ENCODE results near the gene SLFN12L.
"Not testable (repeated sequence)": the region's sequence is repeated elsewhere in the genome, so short reads cannot be mapped to it uniquely, and the experiment has no call there.

The SLFN12L gene

DNA sequence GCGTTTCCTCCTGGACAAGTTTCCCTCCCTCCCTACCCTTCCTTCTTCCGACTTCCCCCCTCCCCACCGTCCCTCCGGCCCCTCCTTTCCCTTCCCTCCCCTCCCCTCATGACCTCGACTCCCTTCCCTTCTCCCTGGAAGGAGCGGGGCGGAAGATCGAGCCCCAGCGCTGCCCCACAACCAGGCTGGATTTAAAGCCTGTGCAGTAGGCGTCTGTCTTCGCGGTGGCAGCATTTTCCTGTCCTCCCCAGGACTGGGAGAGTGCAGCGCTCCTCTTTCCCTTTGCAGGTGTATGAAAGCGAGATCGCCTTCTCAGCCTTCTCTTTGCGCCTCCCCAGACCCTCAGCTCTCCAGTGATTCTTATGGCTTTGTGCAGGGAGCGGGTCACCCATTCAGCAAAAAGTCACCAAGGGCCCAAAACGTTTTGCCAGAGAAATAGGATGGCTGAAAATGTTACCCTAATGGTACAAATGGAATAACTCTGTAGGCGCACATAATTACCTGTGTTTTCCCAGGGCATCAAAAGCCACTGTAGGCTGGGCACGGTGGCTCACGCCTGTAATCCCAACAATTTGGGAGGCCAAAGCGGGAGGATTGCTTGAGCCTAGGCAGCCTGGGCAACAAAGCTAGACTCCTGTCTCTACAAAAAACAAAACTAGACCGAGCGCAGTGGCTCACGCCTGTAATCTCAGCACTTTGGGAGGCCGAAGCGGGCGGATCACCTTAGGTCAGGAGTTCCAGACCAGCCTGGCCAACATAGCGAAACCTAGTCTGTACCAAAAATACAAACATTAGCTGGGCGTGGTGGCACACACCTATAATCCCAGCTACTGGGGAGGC lies 40.8 kb downstream of the SLFN12L start:
- DNase-seq (ENCODE audit: low read depth): no peak

- no peak for DNase-seq (ENCODE audit: low read depth)
These were observed 44.4 kb downstream of the SLFN12L start for GRCh38 chr17:35493040-35493439.

DNA sequence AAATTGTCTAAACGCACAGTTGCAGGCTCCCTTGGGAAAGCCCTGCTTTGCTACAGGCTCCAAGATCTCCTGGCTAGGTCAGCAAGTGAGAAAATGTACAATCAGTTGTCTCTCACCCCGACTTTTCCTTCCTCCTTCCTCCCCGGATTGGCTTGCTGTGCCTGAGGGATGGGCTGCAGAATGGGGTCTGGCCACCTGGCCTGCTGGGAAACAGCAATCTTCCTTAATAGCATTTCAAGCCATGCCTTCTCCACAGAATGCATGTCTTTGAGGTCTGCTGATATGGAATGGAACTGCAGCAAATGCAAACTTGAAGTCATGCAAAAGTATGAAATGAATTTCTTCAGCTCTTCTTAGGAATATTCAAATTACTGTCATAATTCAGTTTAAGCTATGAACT lies 46.1 kb downstream of the SLFN12L start:
- DNase-seq (ENCODE audit: low read depth): no peak

DNA sequence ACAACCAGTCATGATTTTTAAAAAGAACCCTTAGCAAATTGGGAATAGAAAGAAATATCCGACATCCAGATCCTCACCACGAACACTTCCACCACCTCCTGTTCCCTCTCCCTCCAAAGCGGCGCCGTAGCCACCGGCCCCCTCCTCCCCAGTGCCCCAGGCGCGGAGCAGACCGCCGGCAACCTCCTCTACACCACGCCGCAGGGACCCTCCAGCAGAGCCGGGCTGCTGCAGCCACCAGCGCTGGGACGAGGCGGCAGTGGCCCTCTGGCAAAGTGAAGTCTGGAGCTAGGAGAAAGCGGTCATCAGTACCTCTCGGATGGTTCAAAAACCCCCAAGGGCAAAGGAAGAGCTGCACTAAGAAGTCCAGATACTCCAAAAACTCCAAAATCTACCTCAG lies 47.5 kb downstream of the SLFN12L start:
- DNase-seq (ENCODE audit: low read depth): no peak

GRCh38 chr17:35488991-35489390 lies 48.5 kb downstream of the SLFN12L start:
- no peak for DNase-seq (ENCODE audit: low read depth)

- DNase-seq (ENCODE audit: low read depth): peak; percentile 52
These were observed 50.4 kb downstream of the SLFN12L start for GRCh38 chr17:35486920-35487732.

DNA sequence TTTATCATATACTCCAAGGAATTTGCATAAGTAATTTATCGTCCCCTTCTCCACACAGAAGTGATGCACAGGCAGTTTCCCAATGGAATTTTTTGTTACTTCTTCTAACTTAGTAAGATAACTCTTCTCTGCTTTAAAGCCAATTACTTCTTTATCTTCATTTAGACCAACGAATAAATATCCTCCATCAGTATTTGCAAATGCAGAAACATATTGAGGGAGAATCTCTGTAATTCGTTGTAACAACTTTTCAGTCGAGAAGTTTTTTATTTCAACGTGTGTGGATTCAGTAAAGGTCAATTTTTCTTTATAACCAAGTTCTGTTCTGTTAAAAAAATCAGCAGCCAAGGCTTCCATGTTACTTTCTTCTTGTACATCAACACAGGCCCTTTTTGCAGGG lies 58.2 kb downstream of the SLFN12L start:
- DNase-seq (ENCODE audit: low read depth): no peak

DNA sequence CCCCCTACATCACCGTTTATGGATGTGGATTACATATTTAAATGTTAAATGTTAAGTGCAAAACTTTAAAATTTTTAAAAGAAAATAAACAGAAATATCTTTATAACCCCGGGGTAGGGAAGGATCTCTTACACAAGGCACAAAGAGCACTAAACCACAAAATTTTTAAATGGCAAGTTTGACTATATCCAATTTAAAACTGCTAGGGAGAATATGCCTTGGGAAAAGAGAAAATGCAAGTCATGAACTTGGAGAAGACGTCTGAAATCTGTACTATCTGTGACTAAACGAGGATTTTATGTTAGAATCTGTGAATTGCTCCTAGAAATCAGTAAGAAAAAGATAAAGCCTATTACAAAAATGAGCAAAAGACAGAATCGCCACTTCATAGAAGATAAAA lies 60.2 kb downstream of the SLFN12L start:
- DNase-seq (ENCODE audit: low read depth): no peak

DNA sequence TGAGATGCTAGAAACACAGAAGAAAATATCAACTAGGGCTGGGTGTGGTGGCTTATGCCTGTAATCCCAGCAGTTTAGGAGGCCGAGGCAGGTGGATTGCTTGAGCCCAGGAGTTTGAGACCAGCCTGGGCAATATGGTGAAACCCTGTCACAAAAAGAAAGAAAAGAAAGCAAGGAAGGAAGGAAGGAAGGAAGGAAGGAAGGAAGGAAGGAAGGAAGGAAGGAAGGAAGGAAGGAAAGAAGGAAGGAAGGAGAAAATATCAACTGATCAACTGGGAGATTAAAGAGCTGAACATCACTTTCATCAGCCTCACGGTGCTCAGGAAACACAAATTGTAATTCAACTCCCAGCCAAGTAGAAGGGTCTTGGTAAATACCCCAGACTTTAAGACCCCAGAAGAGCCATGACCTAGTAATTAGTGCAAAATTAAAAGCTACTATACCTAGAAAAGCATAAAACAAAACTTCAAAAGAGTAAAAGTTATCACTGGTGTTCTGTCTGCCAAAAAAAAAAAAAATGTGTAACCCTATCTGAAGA lies 61.1 kb downstream of the SLFN12L start:
- DNase-seq (ENCODE audit: low read depth): no peak

DNA sequence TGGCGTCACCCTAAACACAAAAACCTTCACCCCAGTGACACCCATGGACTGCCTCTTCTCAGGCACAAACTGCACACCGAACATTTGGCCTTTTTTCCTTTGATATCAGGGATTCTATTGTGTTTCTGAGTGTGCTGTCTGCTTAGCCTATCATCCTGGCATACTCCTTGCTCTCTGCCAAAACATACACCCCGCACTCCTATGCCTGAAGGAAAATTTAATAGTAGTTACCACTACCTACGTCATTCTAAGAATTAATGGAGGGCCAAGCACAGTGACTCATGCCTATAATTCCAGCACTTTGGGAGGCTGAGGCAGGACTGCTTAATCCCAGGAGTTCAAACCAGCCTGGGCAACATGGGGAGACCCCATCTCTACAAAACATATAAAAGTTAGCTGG lies 69.0 kb downstream of the SLFN12L start:
- DNase-seq (ENCODE audit: low read depth): no peak

- no peak for DNase-seq (ENCODE audit: low read depth)
These were observed 69.7 kb downstream of the SLFN12L start for GRCh38 chr17:35467824-35468223.

DNA sequence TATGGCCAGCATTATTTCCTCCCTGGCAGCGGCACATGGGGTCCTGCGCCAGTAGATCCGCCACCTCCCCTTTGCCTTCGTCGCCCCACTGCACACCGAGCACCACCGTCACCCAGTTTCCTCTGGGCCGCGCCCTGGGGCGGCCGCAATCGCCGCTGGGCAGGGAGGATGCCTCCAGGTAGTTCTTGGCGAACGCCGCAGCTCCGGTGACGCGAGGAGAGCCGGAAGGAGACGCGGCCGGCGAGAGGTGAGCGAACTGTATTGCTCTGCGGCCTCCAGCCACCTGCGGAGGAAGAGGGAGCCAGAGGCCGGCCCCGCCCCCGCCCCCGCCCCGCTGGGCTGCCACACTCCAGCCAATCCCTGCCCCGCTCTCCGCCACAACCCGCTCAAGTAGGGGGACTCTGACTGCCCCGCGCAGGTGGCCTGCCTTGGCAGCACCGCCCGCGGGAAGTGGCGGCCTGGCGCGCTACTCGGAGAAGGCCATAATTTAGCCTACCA lies 77.1 kb downstream of the SLFN12L start:
- peak; percentile 46 for DNase-seq (ENCODE audit: low read depth)

- DNase-seq (ENCODE audit: low read depth): not testable (repeated sequence)
These were observed 83.4 kb downstream of the SLFN12L start for GRCh38 chr17:35454035-35454434.

GRCh38 chr17:35453171-35453570 lies 84.3 kb downstream of the SLFN12L start:
- no peak for DNase-seq (ENCODE audit: low read depth)

DNA sequence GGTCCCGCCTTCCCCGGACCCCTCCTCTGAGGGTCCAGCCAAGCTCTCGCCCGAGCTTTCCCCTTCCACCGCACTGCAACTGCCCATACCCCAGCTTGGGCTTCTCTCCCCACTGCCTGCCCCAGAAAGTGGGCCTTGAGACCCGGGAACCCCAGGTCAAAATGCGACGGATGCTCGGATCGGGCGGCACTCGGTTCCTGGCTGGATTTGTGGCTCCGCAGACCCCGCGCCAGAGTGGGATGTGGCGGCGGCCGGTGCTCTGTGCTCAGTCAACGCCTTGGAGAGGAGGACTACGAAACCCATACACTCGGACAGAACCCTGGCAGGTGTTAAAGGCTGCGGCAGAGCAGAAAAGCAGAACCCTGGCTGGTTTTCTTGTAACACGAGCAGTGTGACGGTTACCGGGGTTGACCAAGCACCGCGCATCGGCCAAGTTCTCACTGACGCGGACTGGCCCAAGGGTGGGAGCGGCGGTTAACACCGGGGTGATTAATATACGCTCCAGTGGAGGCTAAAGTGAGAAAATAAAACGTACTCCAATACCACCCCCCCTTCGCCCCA lies 88.0 kb downstream of the SLFN12L start:
- DNase-seq (ENCODE audit: low read depth): no peak

GRCh38 chr17:35448899-35449227 lies 88.6 kb downstream of the SLFN12L start:
- no peak for DNase-seq (ENCODE audit: low read depth)

- peak; percentile 72 for DNase-seq (ENCODE audit: low read depth)
These were observed 89.1 kb downstream of the SLFN12L start, which contains the start of gene SLFN13 for GRCh38 chr17:35448214-35448898. SLFN13 (minus strand) TSS chr17:35448766; CDS start chr17:35445680, 3,086 bp downstream.

- DNase-seq (ENCODE audit: low read depth): no peak
These were observed 90.0 kb downstream of the SLFN12L start for GRCh38 chr17:35447499-35447898.

DNA sequence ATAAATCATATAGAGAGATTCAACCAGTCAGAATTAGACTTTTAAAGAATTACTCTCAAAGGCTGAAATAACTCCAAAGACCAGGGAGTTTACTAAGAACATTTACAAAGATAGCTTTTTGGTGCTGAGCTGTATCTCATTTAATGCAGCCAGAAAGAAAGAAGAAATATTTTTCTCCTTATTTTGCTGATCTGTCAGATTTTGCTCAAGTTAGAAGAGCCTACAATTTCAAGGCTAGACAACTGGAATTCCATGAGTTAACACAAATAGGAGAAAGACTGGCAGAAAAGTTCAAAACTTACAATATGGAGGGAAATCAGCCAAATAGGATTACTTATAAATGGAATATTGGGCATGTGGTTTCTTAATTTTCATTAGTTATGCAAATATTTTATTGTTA lies 99.0 kb downstream of the SLFN12L start:
- DNase-seq (ENCODE audit: low read depth): no peak

DNA sequence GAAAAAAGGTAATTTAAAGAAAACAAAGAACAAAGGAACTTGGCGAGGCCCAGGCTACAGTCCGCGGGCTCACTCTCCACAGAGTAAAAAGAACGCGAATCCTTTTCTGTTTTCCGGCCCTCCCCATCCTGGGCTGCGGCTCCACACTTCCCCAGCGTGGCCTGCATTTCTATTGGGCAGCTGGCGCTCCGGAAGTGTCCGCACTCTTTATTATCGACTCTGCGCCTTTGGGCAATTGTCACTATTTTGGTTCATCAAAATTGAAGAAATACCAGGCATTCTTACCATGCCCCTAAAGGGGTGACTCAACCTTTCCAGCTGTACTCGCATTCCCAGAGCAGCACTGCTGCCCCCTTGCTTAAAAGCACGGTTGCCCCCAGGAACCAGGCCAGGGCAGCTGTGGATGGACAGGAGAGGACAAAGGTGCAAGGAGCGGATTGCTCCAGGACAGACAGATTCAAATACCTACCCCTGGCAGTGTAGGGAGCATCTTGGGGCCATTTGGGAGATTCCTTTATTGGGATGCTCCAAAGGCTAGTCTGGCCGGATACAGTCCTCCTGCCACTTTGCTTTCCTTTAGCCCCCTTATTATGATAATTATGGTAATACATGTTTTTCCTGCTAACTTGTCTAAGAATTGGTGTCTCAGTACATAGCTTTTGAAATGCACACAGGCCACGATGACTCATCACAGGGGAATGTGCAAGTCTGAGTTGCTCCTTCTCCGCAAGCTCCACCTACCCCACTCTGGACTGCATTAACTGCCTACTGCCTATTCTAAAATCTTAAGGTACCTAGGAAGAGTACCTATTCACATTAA lies 104.2 kb downstream of the SLFN12L start:
- DNase-seq (ENCODE audit: low read depth): peak; percentile 32

Data from T-helper 22 cell (primary cell).